Vagina (tissue), 2 donors: Measurements from ENCODE around the gene PARD3. TPM values are rescaled to one million over a fixed set of nuclear protein-coding genes. Genes with fewer than 3 reads are reported as not detected.

ENCODE experiments used
- DNase-seq, 2 donors: peaks; one replicate each; pipeline ENCODE4 v3.0.0-alpha.2; 2017; ENCODE audit errors: extremely low spot score in 2 of 2
- H3K27ac ChIP-seq: fragments of 200-600 bp; sonication (generic); one replicate; pipeline ENCODE4 v1.5.1; 2019
- H3K27me3 ChIP-seq: fragments of 200-600 bp; sonication (generic); one replicate; pipeline ENCODE4 v1.5.1; 2019
- H3K36me3 ChIP-seq, 2 donors: fragments of 200-600 bp; sonication (generic); one replicate each; pipeline ENCODE4 v1.5.1; 2017 to 2019
- H3K4me1 ChIP-seq: fragments of 200-600 bp; sonication (generic); one replicate; pipeline ENCODE4 v1.5.1; 2019
- H3K4me3 ChIP-seq, 2 donors: fragments of 200-600 bp; sonication (generic); 1 replicate in 1 of 2; 2 replicates in 1 of 2; pipeline ENCODE4 v1.5.1; 2016 to 2019
- H3K9me3 ChIP-seq: fragments of 200-600 bp; sonication (generic); one replicate; pipeline ENCODE4 v1.5.1; 2019
- CTCF ChIP-seq, 3 experiments: fragments of 450-650 bp in 2 of 3; fragments of 200-600 bp in 1 of 3; sonication (generic) in 1 of 3; IDR thresholded peaks; one replicate each; pipeline ENCODE4 v1.5.1; 2017 to 2019; ENCODE audit warnings: antibody characterized with exemption in 3 of 3, mild to moderate bottlenecking in 2 of 3, moderate library complexity in 2 of 3
- POLR2A ChIP-seq, 2 donors: fragments of 450-650 bp; IDR thresholded peaks; one replicate each; pipeline ENCODE4 v1.6.1; 2017; ENCODE audit warnings: antibody characterized with exemption in 2 of 2, mild to moderate bottlenecking in 2 of 2, moderate library complexity in 2 of 2
- POLR2AphosphoS5 ChIP-seq, 2 donors: sonication (generic); formaldehyde crosslinking; IDR thresholded peaks; one replicate each; pipeline ENCODE4 v1.9.0; 2017; ENCODE audit warnings: antibody characterized with exemption in 2 of 2, mild to moderate bottlenecking in 2 of 2, low read depth in 1 of 2; ENCODE audit not compliant: insufficient read depth in 1 of 2
- intact Hi-C: fragments of 100-400 bp; cut with DNase I; formaldehyde crosslinking; loops from one replicate; pipeline ENCODE4 v1.15.1; 2023
- total RNA-seq: library from RNA; depleted of rRNA; stranded (reverse); fragments of >200 nt; gene quantifications from one replicate; pipeline ENCODE4 v1.2.3, GENCODE V29; 2016

The PARD3 gene
- total RNA-seq, 1 donor from 2014 or later: 95.5 TPM

GRCh38 chr10:34727595-34728033, 87.5 kb downstream of the PARD3 start:
- no peak overlapping the region for H3K27ac ChIP-seq
- H3K4me1 ChIP-seq: peaks cover 85% of the 10 kb centered on the region
- no peaks in the 10 kb centered on the region for H3K27me3 ChIP-seq
- no peak overlapping the region for H3K4me3 ChIP-seq
- intact Hi-C loops: no loop called here
- TF ChIP-seq POLR2AphosphoS5 (IDR thresholded peaks at IDR 0.05; ENCODE audit: insufficient read depth in 1 of 2, low read depth in 1 of 2) (no peak), POLR2A (IDR thresholded peaks at IDR 0.05) (no peak), CTCF (IDR thresholded peaks at IDR 0.05) (no peak)
- DNase-seq: no peak
- H3K36me3 ChIP-seq: no peaks in the 10 kb centered on the region
- no peaks in the 10 kb centered on the region for H3K9me3 ChIP-seq

- DNase-seq: no peak
- no peak for TF ChIP-seq POLR2A (IDR thresholded peaks at IDR 0.05)
- no peak for TF ChIP-seq CTCF (IDR thresholded peaks at IDR 0.05)
- no peak for TF ChIP-seq POLR2AphosphoS5 (IDR thresholded peaks at IDR 0.05; ENCODE audit: insufficient read depth in 1 of 2, low read depth in 1 of 2)
- H3K27me3 ChIP-seq: no peaks in the 10 kb centered on the region
- H3K4me1 ChIP-seq: peaks cover 77% of the 10 kb centered on the region
- no peaks in the 10 kb centered on the region for H3K9me3 ChIP-seq
- H3K36me3 ChIP-seq: no peaks in the 10 kb centered on the region
- H3K4me3 ChIP-seq: no peak overlapping the region
- no peak overlapping the region for H3K27ac ChIP-seq
- intact Hi-C loops: no loop called here
Observed at GRCh38 chr10:34726862-34727261, 88.2 kb downstream of the PARD3 start.

- intact Hi-C loops: no loop called here
- Histone ChIP-seq H3K27ac (no peak overlapping the region), H3K36me3 (no peaks in the 10 kb centered on the region), H3K9me3 (no peaks in the 10 kb centered on the region), H3K27me3 (no peaks in the 10 kb centered on the region), H3K4me1 (peaks cover 78% of the 10 kb centered on the region), H3K4me3 (no peak overlapping the region)
- no peak for DNase-seq
- TF ChIP-seq CTCF (IDR thresholded peaks at IDR 0.05) (peak in 1 of 3 experiments; percentile 34), POLR2A (IDR thresholded peaks at IDR 0.05) (no peak), POLR2AphosphoS5 (IDR thresholded peaks at IDR 0.05; ENCODE audit: insufficient read depth in 1 of 2, low read depth in 1 of 2) (peak in 1 of 2 donors; percentile 40)
Observed at GRCh38 chr10:34723750-34724149, 91.3 kb downstream of the PARD3 start.

GRCh38 chr10:34722404-34722803, 92.7 kb downstream of the PARD3 start:
- TF ChIP-seq POLR2AphosphoS5 (IDR thresholded peaks at IDR 0.05; ENCODE audit: insufficient read depth in 1 of 2, low read depth in 1 of 2): no peak
- TF ChIP-seq POLR2A (IDR thresholded peaks at IDR 0.05): no peak
- no peak for TF ChIP-seq CTCF (IDR thresholded peaks at IDR 0.05)
- H3K4me1 ChIP-seq: peaks cover 76% of the 10 kb centered on the region
- intact Hi-C loops: no loop called here

GRCh38 chr10:34721208-34721840, 93.8 kb downstream of the PARD3 start:
- no peaks in the 10 kb centered on the region for H3K36me3 ChIP-seq
- intact Hi-C loops: no loop called here
- H3K27me3 ChIP-seq: no peaks in the 10 kb centered on the region
- DNase-seq: no peak
- H3K4me1 ChIP-seq: peaks cover 72% of the 10 kb centered on the region
- TF ChIP-seq CTCF (IDR thresholded peaks at IDR 0.05) (no peak), POLR2AphosphoS5 (IDR thresholded peaks at IDR 0.05; ENCODE audit: insufficient read depth in 1 of 2, low read depth in 1 of 2) (no peak), POLR2A (IDR thresholded peaks at IDR 0.05) (no peak)
- no peak overlapping the region for H3K4me3 ChIP-seq
- no peaks in the 10 kb centered on the region for H3K9me3 ChIP-seq
- H3K27ac ChIP-seq: no peak overlapping the region

More at GRCh38 chr10:34722404-34722803, 92.7 kb downstream of the PARD3 start:
- Histone ChIP-seq H3K36me3 (no peaks in the 10 kb centered on the region), H3K9me3 (no peaks in the 10 kb centered on the region), H3K27ac (no peak overlapping the region), H3K27me3 (no peaks in the 10 kb centered on the region), H3K4me3 (no peak overlapping the region)
- DNase-seq: peak in 1 of 2 donors; percentile 44
